Fibroblast of lung (primary cell): ENCODE data around the gene GNG13. TPM values are rescaled to one million over a fixed set of nuclear protein-coding genes. Genes with fewer than 3 reads are reported as not detected.

ENCODE experiments used
- DNase-seq, 2 donors: peaks; one replicate each; pipeline versions ENCODE4 v3.0.0 to v3.0.0-alpha.2; 2010; ENCODE audit warnings: low read depth in 2 of 2
- H2AFZ ChIP-seq: 2 replicates; pipeline ENCODE4 v1.5.1; 2012; ENCODE audit warnings: low read length, control low read depth, inconsistent platforms
- H3K27ac ChIP-seq: 2 replicates; pipeline ENCODE4 v1.5.1; 2011; ENCODE audit warnings: low read length, control low read depth; ENCODE audit not compliant: insufficient read depth
- H3K27me3 ChIP-seq: 2 replicates; pipeline ENCODE4 v1.5.1; 2011; ENCODE audit warnings: mild to moderate bottlenecking, low read length; ENCODE audit not compliant: control insufficient read depth, insufficient read depth
- H3K36me3 ChIP-seq: 2 replicates; pipeline ENCODE4 v1.5.1; 2011; ENCODE audit warnings: low read length; ENCODE audit not compliant: control insufficient read depth, insufficient read depth
- H3K4me1 ChIP-seq: 2 replicates; pipeline ENCODE4 v1.5.1; 2011; ENCODE audit warnings: low read length; ENCODE audit not compliant: control insufficient read depth, insufficient read depth; ENCODE audit errors: extremely low read depth
- H3K4me2 ChIP-seq: 2 replicates; pipeline ENCODE4 v1.5.1; 2011; ENCODE audit warnings: low read length, control low read depth; ENCODE audit not compliant: insufficient read depth; ENCODE audit errors: extremely low read depth
- H3K4me3 ChIP-seq, 4 experiments: fragments of 200-600 bp in 1 of 4; sonication (generic) in 1 of 4; replicated peaks in 1 of 4; 2 replicates each; pipeline ENCODE4 v1.5.1; 2011 to 2016; ENCODE audit warnings: low read length in 4 of 4, low read depth in 3 of 4, mild to moderate bottlenecking in 3 of 4, control low read depth in 2 of 4, inconsistent platforms in 1 of 4, mixed read lengths in 1 of 4; ENCODE audit not compliant: insufficient read depth in 1 of 4; ENCODE audit errors: control extremely low read depth in 1 of 4
- H3K79me2 ChIP-seq: 2 replicates; pipeline ENCODE4 v1.5.1; 2012; ENCODE audit warnings: mild to moderate bottlenecking, low read length, inconsistent platforms; ENCODE audit not compliant: control insufficient read depth, insufficient read depth
- H3K9ac ChIP-seq: 2 replicates; pipeline ENCODE4 v1.5.1; 2011; ENCODE audit warnings: mild to moderate bottlenecking, low read length, control low read depth; ENCODE audit not compliant: insufficient read depth
- H3K9me3 ChIP-seq: 2 replicates; pipeline ENCODE4 v1.5.1; 2012; ENCODE audit warnings: low read depth, low read length; ENCODE audit not compliant: control insufficient read depth, insufficient read depth
- H4K20me1 ChIP-seq: 2 replicates; pipeline ENCODE4 v1.5.1; 2011; ENCODE audit warnings: low read length; ENCODE audit not compliant: control insufficient read depth, insufficient read depth; ENCODE audit errors: extremely low read depth
- EZH2 ChIP-seq: IDR thresholded peaks from 2 replicates; pipeline ENCODE4 v1.5.1; 2012; ENCODE audit warnings: low read length, control low read depth, mild to moderate bottlenecking; ENCODE audit errors: missing control alignments
- polyA plus RNA-seq, 2 donors: library from polyadenylated mRNA; depleted of rRNA in 1 of 2; stranded (reverse) in 1 of 2; unstranded in 1 of 2; fragments of >200 nt; gene quantifications; 2 replicates each; pipeline ENCODE4 v1.2.1, GENCODE V29; 2011 to 2012; ENCODE audit warnings: missing spikeins in 1 of 2
- total RNA-seq: library from RNA; depleted of rRNA; stranded (reverse); fragments of >200 nt; gene quantifications from 2 replicates; pipeline ENCODE4 v1.2.1, GENCODE V29; 2014
- TF ChIP-seq, protein P1 (sequence below), 2 donors: IDR thresholded peaks in 1 of 2; conservative IDR thresholded peaks in 1 of 2; 1 replicate in 1 of 2; 2 replicates in 1 of 2; pipeline ENCODE4 v1.5.1; 2011 to 2012; ENCODE audit warnings: low read length in 2 of 2, control low read depth in 1 of 2, inconsistent platforms in 1 of 2, low read depth in 1 of 2, mild to moderate bottlenecking in 1 of 2

The GNG13 gene
- total and polyA plus RNA-seq, 2 donors (not counting 1 experiment from before 2014, with no cell fraction given): not detected

DNA sequence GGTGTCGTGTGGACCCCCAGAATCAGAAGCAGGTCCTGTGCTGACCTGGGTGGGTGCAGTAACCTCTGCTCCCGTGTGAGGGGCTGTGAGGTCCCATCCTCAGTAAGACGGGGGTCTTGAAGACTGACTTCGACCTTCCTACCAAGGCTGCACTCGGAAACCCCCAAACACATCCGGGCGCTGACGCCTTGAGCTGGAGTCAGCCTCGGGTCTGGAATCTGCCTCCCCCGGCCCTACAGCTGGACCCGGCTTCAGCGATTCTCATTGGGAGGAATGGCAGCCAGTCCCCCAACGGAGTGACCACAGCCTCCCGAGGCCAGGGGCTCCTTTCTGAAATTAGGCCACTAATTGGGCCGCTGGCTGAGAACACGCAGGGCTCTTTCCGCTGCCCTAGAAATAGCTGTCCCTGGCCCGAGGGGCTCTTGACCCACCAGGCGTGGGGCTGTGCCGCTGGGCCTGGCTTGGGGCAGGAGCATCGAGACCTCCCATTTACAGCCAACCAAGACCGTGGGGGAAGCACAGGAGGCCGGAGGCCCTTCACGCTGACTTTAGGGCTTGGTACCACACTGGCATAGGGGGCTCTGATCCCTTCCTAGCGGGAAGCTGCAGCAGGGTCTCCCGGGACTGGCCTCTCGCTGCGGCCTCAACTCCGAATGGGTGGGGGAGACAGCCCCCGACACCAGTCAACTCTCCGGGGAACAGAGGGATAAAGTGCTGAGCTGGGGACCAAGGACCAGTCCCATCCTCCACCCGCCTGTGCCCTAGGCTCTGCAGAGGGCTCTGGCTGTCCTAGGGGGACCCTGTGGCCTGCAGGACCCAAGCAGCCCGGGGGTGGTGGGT lies 2.6 kb upstream of the GNG13 start:
- peaks cover 19% of the 10 kb centered on the region for H3K27me3 ChIP-seq
- H3K9me3 ChIP-seq: no peaks in the 10 kb centered on the region
- no peak overlapping the region for H3K27ac ChIP-seq
- H4K20me1 ChIP-seq: no peaks in the 10 kb centered on the region
- H3K4me3 ChIP-seq: no peak overlapping the region
- H3K9ac ChIP-seq: no peak overlapping the region
- H2AFZ ChIP-seq: no peak overlapping the region
- no peaks in the 10 kb centered on the region for H3K79me2 ChIP-seq
- TF ChIP-seq, protein P1, sequence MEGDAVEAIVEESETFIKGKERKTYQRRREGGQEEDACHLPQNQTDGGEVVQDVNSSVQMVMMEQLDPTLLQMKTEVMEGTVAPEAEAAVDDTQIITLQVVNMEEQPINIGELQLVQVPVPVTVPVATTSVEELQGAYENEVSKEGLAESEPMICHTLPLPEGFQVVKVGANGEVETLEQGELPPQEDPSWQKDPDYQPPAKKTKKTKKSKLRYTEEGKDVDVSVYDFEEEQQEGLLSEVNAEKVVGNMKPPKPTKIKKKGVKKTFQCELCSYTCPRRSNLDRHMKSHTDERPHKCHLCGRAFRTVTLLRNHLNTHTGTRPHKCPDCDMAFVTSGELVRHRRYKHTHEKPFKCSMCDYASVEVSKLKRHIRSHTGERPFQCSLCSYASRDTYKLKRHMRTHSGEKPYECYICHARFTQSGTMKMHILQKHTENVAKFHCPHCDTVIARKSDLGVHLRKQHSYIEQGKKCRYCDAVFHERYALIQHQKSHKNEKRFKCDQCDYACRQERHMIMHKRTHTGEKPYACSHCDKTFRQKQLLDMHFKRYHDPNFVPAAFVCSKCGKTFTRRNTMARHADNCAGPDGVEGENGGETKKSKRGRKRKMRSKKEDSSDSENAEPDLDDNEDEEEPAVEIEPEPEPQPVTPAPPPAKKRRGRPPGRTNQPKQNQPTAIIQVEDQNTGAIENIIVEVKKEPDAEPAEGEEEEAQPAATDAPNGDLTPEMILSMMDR (conservative IDR thresholded peaks at IDR 0.05 in 1 of 2, IDR thresholded peaks at IDR 0.05 in 1 of 2; ENCODE audit: low read depth in 1 of 2, low read length in 2 of 2): no peak
- no peak for TF ChIP-seq EZH2
- DNase-seq: no peak
- H3K36me3 ChIP-seq: no peaks in the 10 kb centered on the region
- no peaks in the 10 kb centered on the region for H3K4me1 ChIP-seq
- no peak overlapping the region for H3K4me2 ChIP-seq

DNA sequence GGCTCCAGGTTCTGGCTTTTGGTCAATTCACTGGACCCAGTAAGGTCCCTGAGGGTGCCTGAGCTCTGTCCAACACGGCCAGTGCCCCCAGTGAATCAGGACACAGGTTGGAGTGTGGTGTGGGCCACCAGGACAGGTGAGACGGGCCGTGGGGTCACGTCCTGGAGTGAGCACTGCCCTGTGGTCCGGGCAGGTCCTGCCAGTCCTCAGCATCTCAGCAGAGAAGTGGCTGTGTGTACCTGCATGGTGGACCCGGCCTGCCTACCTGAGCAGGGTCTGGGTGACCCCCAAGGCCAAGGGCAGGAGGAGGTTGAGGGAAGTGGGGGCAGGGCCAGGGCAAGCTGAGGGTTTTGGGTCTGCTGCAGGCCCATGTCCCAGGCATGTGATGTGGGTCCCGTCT lies 1.9 kb upstream of the GNG13 start:
- no peaks in the 10 kb centered on the region for H3K79me2 ChIP-seq
- TF ChIP-seq EZH2: no peak
- TF ChIP-seq, protein P1 (conservative IDR thresholded peaks at IDR 0.05 in 1 of 2, IDR thresholded peaks at IDR 0.05 in 1 of 2; ENCODE audit: low read depth in 1 of 2, low read length in 2 of 2): no peak

DNA sequence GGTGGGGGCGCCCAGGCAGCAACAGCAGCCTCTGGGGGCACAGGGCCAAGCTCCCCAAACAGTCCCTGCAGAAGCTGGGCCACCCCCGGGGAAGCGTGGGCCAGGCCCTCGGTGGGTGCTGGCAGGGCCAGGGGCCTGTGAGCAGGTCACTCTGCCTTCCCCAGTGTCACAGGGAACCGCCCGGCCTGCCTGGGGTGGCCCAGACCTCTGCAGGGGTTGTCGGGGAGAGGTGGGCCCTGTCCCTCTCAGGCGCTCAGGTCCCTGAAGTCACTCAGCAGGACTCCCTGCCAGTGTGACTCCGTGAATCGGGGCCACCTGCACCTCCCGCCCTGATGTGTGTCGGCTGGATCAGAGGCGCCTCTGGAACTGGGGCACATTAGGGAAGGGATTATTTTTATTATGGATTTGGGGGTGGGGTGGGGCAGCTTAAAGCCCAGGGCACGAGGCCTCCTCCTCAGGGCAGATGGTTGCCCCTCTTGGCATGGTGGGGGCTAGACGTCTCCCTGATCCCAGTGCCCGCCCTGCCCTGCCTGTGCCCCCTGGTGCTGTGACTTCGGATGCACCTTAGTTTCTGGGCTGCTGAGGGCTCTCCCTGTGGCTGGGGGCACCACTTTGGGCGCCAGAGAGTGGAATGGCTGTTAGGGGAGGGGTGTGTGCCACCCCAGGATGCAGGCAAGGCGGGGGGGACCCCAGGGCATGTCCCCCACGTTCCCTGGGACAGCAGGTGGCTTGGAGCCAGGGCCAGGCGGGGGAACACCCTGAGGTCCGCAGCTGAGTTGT lies 1.2 kb upstream of the GNG13 start:
- H3K27me3 ChIP-seq: peaks cover 19% of the 10 kb centered on the region
- no peaks in the 10 kb centered on the region for H3K4me1 ChIP-seq
- no peak for DNase-seq
- no peaks in the 10 kb centered on the region for H3K36me3 ChIP-seq
- H4K20me1 ChIP-seq: no peaks in the 10 kb centered on the region
- no peak overlapping the region for H3K4me2 ChIP-seq
- H3K79me2 ChIP-seq: no peaks in the 10 kb centered on the region
- TF ChIP-seq, protein P1 (conservative IDR thresholded peaks at IDR 0.05 in 1 of 2, IDR thresholded peaks at IDR 0.05 in 1 of 2; ENCODE audit: low read depth in 1 of 2, low read length in 2 of 2): no peak
- TF ChIP-seq EZH2: no peak
- no peaks in the 10 kb centered on the region for H3K9me3 ChIP-seq
- no peak overlapping the region for H3K9ac ChIP-seq
- H2AFZ ChIP-seq: no peak overlapping the region
- no peak overlapping the region for H3K27ac ChIP-seq
- no peak overlapping the region for H3K4me3 ChIP-seq

More for the DNA sequence above, 1.9 kb upstream of the GNG13 start:
- H3K4me1 ChIP-seq: no peaks in the 10 kb centered on the region
- H4K20me1 ChIP-seq: no peaks in the 10 kb centered on the region
- no peak overlapping the region for H2AFZ ChIP-seq
- H3K27me3 ChIP-seq: peaks cover 19% of the 10 kb centered on the region
- no peak for DNase-seq
- no peaks in the 10 kb centered on the region for H3K36me3 ChIP-seq
- no peak overlapping the region for H3K27ac ChIP-seq
- H3K4me2 ChIP-seq: no peak overlapping the region
- no peak overlapping the region for H3K4me3 ChIP-seq
- no peak overlapping the region for H3K9ac ChIP-seq
- no peaks in the 10 kb centered on the region for H3K9me3 ChIP-seq
